ENCODE data around the gene ERVK3-1.

- TF ChIP-seq FOXM1 (IDR thresholded peaks at IDR 0.05; ENCODE audit: borderline replicate concordance), result no peak
- TF ChIP-seq PKNOX1 (IDR thresholded peaks at IDR 0.05), result no peak
- no peak for TF ChIP-seq ELF4 (IDR thresholded peaks at IDR 0.05)
- TF ChIP-seq SP1 (IDR thresholded peaks at IDR 0.05), result no peak
- no peak for TF ChIP-seq FOXA1 (IDR thresholded peaks at IDR 0.05)
- no peak for TF ChIP-seq TARDBP (IDR thresholded peaks at IDR 0.05)
- TF ChIP-seq L3MBTL2 (conservative IDR thresholded peaks at IDR 0.05), result peak; percentile 91
- TF ChIP-seq ARNT (IDR thresholded peaks at IDR 0.05), result no peak
- no peak for TF ChIP-seq FOXK2 (IDR thresholded peaks at IDR 0.05)
- TF ChIP-seq ZNF384 (IDR thresholded peaks at IDR 0.05), result no peak
- TF ChIP-seq BHLHE40 (IDR thresholded peaks at IDR 0.05; ENCODE audit: borderline replicate concordance), result no peak
- no peak for TF ChIP-seq LEF1 (IDR thresholded peaks at IDR 0.05; ENCODE audit: borderline replicate concordance)
Observed at GRCh38 chr19:58279042-58279924, 25.9 kb upstream of the ERVK3-1 start.

All from HEK293T (cell line).